ENCODE measurements around the gene DUS2.

- no peak for TF ChIP-seq POLR2A (IDR thresholded peaks at IDR 0.05)
- TF ChIP-seq CTCF (IDR thresholded peaks at IDR 0.05): no peak
Measured at GRCh38 chr16:68081861-68082628, 59.0 kb downstream of the DUS2 start.

Data from sigmoid colon (tissue), 3 donors.